Fibroblast of the conjunctiva (primary cell): ENCODE data around the gene SURF6.

Experiments
- DNase-seq: peaks from one replicate; pipeline ENCODE4 v3.0.0-alpha.2; 2010; ENCODE audit warnings: low read depth

Gene SURF6

GRCh38 chr9:133367778-133368177, 31.8 kb upstream of the SURF6 start:
- DNase-seq, result no peak

- DNase-seq, result no peak
Measured at GRCh38 chr9:133367221-133367620, 31.2 kb upstream of the SURF6 start.

GRCh38 chr9:133366435-133366834, 30.4 kb upstream of the SURF6 start:
- DNase-seq, result no peak

- DNase-seq, result no peak
Measured at GRCh38 chr9:133362359-133363044, 26.5 kb upstream of the SURF6 start.

GRCh38 chr9:133361507-133362092, 25.6 kb upstream of the SURF6 start:
- no peak for DNase-seq

- DNase-seq, result no peak
Measured at GRCh38 chr9:133360400-133361393, 24.7 kb upstream of the SURF6 start.

- DNase-seq, result no peak
Measured at GRCh38 chr9:133359399-133360175, 23.6 kb upstream of the SURF6 start.

GRCh38 chr9:133357656-133358055, 21.7 kb upstream of the SURF6 start:
- no peak for DNase-seq

GRCh38 chr9:133356391-133357091, 20.6 kb upstream of the SURF6 start, which contains the start of the genes SURF1 and SURF2:
Gene SURF1 (minus strand): TSS chr9:133356487. CDS start chr9:133356453, 34 bp downstream.
Gene SURF2 (plus strand): TSS chr9:133356550. CDS start chr9:133356593, 43 bp downstream.
- no peak for DNase-seq

- DNase-seq, result no peak
Measured at GRCh38 chr9:133355881-133356357, 19.9 kb upstream of the SURF6 start.

GRCh38 chr9:133354766-133355165, 18.8 kb upstream of the SURF6 start:
- no peak for DNase-seq

- no peak for DNase-seq
Measured at GRCh38 chr9:133353548-133353947, 17.6 kb upstream of the SURF6 start.

GRCh38 chr9:133352635-133353340, 16.8 kb upstream of the SURF6 start:
- DNase-seq, result no peak

GRCh38 chr9:133351908-133352634, 16.1 kb upstream of the SURF6 start:
- DNase-seq, result peak; percentile 39

- peak; percentile 31 for DNase-seq
Measured at GRCh38 chr9:133351526-133351907, 15.5 kb upstream of the SURF6 start.

GRCh38 chr9:133349965-133350616, 14.1 kb upstream of the SURF6 start:
- no peak for DNase-seq

GRCh38 chr9:133348718-133349573, 13.0 kb upstream of the SURF6 start:
- no peak for DNase-seq
